Breast epithelium (tissue), 4 donors: ENCODE results near the gene CHAC2. TPM values are rescaled to one million over a fixed set of nuclear protein-coding genes. Genes with fewer than 3 reads are reported as not detected.

Experiments used
- DNase-seq, 2 donors: peaks; one replicate each; pipeline ENCODE4 v3.0.0-alpha.2; 2019; ENCODE audit warnings: low spot score in 2 of 2
- H3K27ac ChIP-seq, 2 donors: fragments of 200-600 bp; sonication (generic) in 1 of 2; one replicate each; pipeline ENCODE4 v1.5.1; 2016 to 2019; ENCODE audit warnings: mild to moderate bottlenecking in 1 of 2
- H3K27me3 ChIP-seq, 2 donors: fragments of 200-600 bp; sonication (generic) in 1 of 2; one replicate each; pipeline versions ENCODE4 v1.5.1 to v1.6.0; 2017 to 2019; ENCODE audit warnings: control low read depth in 1 of 2, mild to moderate bottlenecking in 1 of 2
- H3K36me3 ChIP-seq: fragments of 200-600 bp; one replicate; pipeline ENCODE4 v1.5.1; 2019
- H3K4me1 ChIP-seq, 2 donors: fragments of 200-600 bp; sonication (generic); one replicate each; pipeline ENCODE4 v1.5.1; 2016 to 2019; ENCODE audit warnings: control low read depth in 1 of 2
- H3K4me3 ChIP-seq, 3 donors: fragments of 200-600 bp; sonication (generic); 1 replicate in 2 of 3; 2 replicates in 1 of 3; pipeline ENCODE4 v1.5.1; 2016 to 2019; ENCODE audit warnings: mild to moderate bottlenecking in 3 of 3, moderate library complexity in 2 of 3
- H3K9me3 ChIP-seq, 2 donors: fragments of 200-600 bp; sonication (generic) in 1 of 2; one replicate each; pipeline ENCODE4 v1.5.1; 2016 to 2019; ENCODE audit warnings: control low read depth in 1 of 2
- CTCF ChIP-seq, 3 donors: fragments of 450-650 bp; IDR thresholded peaks; one replicate each; pipeline ENCODE4 v1.5.1; 2016 to 2017; ENCODE audit warnings: antibody characterized with exemption in 3 of 3, mild to moderate bottlenecking in 3 of 3, moderate library complexity in 3 of 3
- POLR2A ChIP-seq: fragments of 450-650 bp; IDR thresholded peaks from one replicate; pipeline ENCODE4 v1.6.1; 2016; ENCODE audit warnings: antibody characterized with exemption, mild to moderate bottlenecking, moderate library complexity
- POLR2AphosphoS5 ChIP-seq, 3 donors: sonication (generic); formaldehyde crosslinking; IDR thresholded peaks; one replicate each; pipeline ENCODE4 v1.6.1; 2017; ENCODE audit warnings: antibody characterized with exemption in 3 of 3
- intact Hi-C: fragments of 100-400 bp; cut with DNase I; formaldehyde crosslinking; loops from one replicate; pipeline ENCODE4 v1.15.1; 2023; ENCODE audit warnings: low total_unique reads
- total RNA-seq, 3 donors: library from RNA; depleted of rRNA; stranded (reverse); fragments of >200 nt; gene quantifications; one replicate each; pipeline ENCODE4 v1.1.0, GENCODE V29; 2016

CHAC2 gene
- total RNA-seq, 3 donors from 2014 or later, result 1.2 to 5.1 (median 2.0) TPM

GRCh38 chr2:53777134-53777533, 9.5 kb downstream of the CHAC2 start:
- TF ChIP-seq CTCF (IDR thresholded peaks at IDR 0.05), result no peak
- TF ChIP-seq POLR2A, result no peak
- no peak for TF ChIP-seq POLR2AphosphoS5 (IDR thresholded peaks at IDR 0.05)
- intact Hi-C loops, result no loop called here
- no peak overlapping the region for H3K4me3 ChIP-seq

GRCh38 chr2:53778536-53779162, 11.0 kb downstream of the CHAC2 start:
- intact Hi-C loops, result no loop called here
- Histone ChIP-seq H3K4me1 (peaks cover 0 to under 1% of the 10 kb centered on the region in 2 donors), H3K27me3 (no peaks in the 10 kb centered on the region), H3K36me3 (no peaks in the 10 kb centered on the region), H3K4me3 (no peak overlapping the region), H3K9me3 (no peaks in the 10 kb centered on the region), H3K27ac (no peak overlapping the region)
- no peak for DNase-seq
- no peak for TF ChIP-seq CTCF (IDR thresholded peaks at IDR 0.05)
- no peak for TF ChIP-seq POLR2A
- TF ChIP-seq POLR2AphosphoS5 (IDR thresholded peaks at IDR 0.05), result no peak

More at GRCh38 chr2:53777134-53777533, 9.5 kb downstream of the CHAC2 start:
- Histone ChIP-seq H3K27me3 (no peaks in the 10 kb centered on the region), H3K9me3 (no peaks in the 10 kb centered on the region), H3K4me1 (no peaks in the 10 kb centered on the region), H3K27ac (no peak overlapping the region), H3K36me3 (no peaks in the 10 kb centered on the region)
- DNase-seq, result no peak

- Histone ChIP-seq H3K4me1 (peaks cover 2 to 6% of the 10 kb centered on the region in 2 donors), H3K4me3 (no peak overlapping the region), H3K36me3 (no peaks in the 10 kb centered on the region), H3K27ac (no peak overlapping the region), H3K9me3 (no peaks in the 10 kb centered on the region), H3K27me3 (no peaks in the 10 kb centered on the region)
- TF ChIP-seq CTCF (IDR thresholded peaks at IDR 0.05) (no peak), POLR2AphosphoS5 (IDR thresholded peaks at IDR 0.05) (no peak), POLR2A (no peak)
- intact Hi-C loops, result no loop called here
- no peak for DNase-seq
Measured at GRCh38 chr2:53780056-53780455, 12.5 kb downstream of the CHAC2 start.

- TF ChIP-seq POLR2A (no peak), POLR2AphosphoS5 (IDR thresholded peaks at IDR 0.05) (no peak), CTCF (IDR thresholded peaks at IDR 0.05) (no peak)
- H3K4me1 ChIP-seq, result peaks cover 3 to 10% of the 10 kb centered on the region in 2 donors
- intact Hi-C loops, result no loop called here
- H3K36me3 ChIP-seq, result no peaks in the 10 kb centered on the region
- no peak for DNase-seq
- H3K4me3 ChIP-seq, result no peak overlapping the region
- no peaks in the 10 kb centered on the region for H3K27me3 ChIP-seq
- no peaks in the 10 kb centered on the region for H3K9me3 ChIP-seq
- H3K27ac ChIP-seq, result no peak overlapping the region
Measured at GRCh38 chr2:53782676-53783075, 15.1 kb downstream of the CHAC2 start.

GRCh38 chr2:53784436-53784835, 16.8 kb downstream of the CHAC2 start:
- no peak for TF ChIP-seq CTCF (IDR thresholded peaks at IDR 0.05)
- Histone ChIP-seq H3K9me3 (no peaks in the 10 kb centered on the region), H3K36me3 (no peaks in the 10 kb centered on the region), H3K4me1 (peaks cover 3 to 10% of the 10 kb centered on the region in 2 donors), H3K27ac (peak overlapping the region; percentile 22 to 30), H3K4me3 (peak overlapping the region in 1 of 3 donors; percentile 76), H3K27me3 (no peaks in the 10 kb centered on the region)
- intact Hi-C loops, result no loop called here
- no peak for DNase-seq
